ENCODE results near the gene TMC8.

Gene TMC8

DNA sequence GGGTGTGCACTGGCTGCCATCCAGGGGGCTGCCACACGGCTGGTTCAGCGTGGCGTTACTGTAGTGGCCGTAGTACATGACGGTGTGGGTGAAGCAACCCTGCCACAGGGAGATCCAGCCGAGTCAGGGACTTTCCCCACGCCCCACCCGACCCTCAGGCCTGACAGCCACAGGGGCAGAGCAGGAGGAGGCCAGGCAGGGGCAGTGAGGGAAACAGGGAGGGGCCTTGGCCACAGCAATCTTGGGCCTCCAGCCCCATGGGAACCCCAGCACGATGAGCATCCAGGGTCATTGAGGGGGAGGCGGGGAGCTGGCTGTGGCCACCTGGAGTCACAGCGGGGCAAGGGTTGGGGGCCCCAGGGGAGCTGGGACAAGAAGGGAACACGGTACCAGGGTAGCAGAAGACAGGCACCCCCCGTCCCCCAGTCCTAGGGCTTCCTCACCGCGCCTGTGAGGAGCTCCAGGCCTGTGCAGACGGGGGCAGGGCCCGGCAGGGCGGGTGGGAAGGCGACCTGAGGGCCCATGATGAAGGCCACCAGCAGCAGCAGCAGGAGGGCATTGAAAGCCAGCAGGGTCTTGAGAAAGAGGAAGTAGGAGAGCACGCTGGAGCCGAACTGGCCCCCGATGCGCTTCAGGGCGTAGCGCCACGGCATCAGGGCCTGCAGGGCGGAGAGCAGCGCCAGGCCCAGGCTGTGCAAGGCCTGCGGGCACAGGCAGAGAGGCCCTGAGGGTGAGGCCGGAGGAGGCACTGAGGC, 6.3 kb upstream of the TMC8 start:
- no peak for DNase-seq (ENCODE audit: low read depth)

DNA sequence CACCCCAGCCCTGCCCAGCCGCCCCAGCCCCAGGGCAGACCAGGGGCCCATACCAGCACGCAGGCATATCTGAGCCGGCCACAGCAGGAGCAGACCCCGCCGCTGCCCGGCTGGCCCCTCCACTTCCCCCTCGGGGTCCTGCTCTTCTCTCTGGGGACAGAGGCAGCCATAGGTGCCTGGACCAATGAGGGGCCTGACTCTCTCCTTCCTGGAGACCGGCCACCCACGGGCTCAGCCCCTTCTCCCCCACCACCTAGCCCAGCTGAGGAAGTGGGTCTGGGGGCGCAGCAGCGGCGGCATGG, 5.8 kb upstream of the TMC8 start:
- no peak for DNase-seq (ENCODE audit: low read depth)

DNA sequence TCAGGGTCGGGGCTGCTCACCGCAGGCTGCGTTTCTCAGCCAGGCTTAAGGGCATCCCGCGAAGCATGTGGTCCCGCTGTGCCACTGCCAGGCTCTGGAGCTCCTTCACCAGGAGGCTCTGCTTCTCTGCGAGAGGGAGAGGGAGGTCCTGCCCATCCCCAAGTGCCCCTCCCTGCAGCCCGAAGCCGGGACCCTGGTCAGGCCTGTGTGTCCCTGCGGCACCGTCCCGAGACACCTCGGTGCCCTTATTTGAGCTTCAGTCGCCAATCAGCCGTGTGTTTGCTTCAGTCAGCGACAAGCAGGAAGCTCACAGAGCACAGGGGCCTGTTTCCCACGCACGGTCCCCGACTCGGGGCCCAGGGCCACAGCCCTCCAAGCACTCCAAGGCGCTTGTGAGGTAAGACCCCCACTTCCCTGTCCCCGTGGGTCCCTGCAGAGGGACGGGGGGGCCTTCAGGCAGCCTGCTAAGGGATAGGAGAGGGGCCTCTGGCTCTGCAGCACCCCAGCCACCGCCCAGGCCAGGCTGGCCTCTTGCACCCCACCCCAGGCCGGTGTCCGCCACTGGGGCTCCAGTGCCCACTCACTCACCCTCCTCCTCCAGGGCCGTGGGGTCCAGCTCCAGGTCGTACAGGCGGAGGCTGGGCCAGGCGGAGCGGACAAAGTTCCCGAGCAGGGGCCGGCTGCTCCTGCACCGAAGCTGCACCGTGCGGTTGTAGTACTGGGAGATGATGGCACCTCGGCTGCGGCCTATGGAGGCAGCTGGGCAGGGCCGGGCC, 5.2 kb upstream of the TMC8 start:
- DNase-seq (ENCODE audit: low read depth) = no peak

DNA sequence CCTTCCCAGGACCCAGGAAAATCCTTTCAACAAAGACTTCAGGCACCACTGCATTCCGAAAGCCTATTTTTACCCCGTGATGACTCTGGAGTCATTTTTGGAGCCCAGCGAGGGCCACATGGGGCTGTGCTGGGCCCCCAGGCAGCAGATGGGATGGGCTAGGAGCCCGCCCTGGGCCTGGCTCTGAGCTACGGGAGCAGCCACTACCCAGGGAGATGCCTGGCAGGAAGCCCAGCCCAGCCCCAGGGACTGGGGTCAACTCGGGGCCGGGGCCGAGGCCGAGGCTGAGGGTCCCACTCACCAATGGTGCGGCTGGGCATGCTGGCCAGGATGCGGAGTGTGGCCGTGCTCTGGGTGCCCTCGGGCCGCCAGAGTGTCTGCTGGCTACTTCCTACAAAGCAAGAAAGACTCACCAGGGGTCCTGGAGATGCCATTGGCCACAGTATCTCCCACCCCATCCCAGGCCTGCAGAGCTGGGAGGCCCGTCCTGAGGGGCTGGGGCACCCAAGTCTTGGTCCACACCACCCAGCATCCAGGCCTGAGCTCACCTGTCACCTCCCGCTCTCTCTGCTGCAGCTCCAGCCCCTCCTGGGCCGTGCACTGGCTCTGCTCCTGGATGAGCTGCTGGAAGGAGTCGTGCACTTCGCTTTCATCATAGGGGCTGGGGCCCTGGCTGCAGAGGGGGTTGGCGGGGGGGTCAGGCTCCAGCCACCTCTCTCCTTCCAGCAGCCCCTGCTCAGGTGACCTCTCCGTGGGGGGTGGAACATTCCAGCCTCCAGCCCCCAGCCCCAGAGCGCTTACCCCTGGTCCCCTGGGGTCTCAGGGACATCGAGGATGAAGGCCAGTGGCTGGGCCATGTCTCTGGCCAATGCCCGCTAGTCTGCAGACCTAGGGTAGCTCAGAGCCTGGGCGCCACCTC, 4.3 kb upstream of the TMC8 start:
- DNase-seq (ENCODE audit: low read depth) = no peak

DNA sequence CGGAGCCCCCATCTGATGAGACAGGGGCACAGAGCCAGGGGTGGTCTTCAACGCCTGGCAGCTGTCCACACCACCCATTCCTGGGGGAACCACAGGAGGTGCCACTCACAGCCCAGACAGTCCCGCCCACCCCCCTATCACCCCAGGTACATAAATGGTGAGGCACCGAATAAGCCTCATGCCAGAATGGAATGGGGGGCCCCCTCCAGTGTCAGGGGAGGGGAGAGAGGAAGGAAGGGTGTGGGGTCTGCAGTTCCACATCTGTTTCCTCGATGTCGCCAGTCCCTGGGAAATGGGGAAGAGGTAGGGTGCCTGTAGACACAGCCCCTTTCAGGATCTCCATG, 3.7 kb upstream of the TMC8 start:
- no peak for DNase-seq (ENCODE audit: low read depth)

DNA sequence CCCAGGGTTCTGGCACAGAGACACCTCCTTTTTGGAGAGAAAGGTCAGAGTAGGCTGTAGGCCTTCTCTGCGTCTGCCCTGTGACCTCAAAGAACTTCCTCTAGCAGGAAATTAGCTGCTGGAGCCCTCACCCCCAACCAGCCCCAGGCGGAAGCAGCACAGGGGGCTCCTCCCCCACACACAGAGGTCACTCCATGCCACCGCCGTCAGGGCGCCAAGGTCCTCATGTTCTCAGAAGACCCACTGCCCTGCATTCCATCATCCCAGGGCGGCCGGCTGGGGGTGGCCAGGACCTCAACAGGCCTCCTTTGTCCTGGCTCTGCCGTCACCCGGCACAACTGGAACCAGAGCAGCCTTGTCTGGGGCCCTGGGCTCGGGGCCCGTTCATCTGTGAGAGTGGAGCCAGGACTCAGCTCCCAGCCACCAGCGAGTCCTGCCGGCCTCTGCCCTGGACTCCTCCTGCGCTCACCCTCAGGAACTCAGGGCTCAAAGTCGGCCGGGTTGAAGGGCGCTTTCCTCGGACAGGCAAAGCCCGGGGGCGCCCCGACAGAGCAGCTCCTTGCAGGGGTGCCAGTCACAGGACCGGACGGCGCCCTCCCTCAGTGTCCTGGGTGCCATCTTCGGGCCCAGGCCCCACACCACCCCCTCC, 3.2 kb upstream of the TMC8 start:
- no peak for DNase-seq (ENCODE audit: low read depth)

DNA sequence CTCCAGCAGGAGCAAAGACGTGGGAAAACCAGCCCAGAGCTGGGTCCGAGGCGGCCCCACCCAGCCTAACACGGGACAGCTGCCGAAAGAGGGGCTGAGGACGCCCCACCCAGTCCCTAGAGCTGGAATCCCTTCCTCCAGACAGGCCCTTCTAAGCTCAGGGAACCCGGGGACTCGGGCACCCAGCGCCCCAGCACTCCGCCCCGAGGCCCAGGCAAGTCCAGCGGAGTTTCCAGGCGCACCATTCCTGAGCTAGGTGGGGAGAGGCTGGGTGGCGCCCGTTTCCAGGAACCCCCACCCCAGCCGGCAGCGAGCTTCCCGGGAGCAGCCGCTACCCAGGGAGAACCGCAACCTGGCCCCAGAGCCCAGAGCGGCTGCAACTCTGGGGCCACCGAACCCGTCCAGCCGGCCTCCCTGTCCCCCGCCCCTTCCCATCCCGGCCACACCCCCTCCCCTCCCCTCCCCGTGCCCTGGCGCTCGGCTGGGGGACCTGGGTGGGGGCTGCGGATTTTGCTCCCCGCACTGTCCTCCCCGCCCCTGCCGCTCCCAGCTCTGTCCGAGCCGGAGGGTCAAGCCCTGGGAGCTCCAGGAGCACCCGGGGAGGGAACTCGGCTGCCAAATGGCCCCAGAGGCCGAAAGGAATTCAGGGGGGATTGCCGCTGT, 2.6 kb upstream of the TMC8 start:
- no peak for DNase-seq (ENCODE audit: low read depth)

DNA sequence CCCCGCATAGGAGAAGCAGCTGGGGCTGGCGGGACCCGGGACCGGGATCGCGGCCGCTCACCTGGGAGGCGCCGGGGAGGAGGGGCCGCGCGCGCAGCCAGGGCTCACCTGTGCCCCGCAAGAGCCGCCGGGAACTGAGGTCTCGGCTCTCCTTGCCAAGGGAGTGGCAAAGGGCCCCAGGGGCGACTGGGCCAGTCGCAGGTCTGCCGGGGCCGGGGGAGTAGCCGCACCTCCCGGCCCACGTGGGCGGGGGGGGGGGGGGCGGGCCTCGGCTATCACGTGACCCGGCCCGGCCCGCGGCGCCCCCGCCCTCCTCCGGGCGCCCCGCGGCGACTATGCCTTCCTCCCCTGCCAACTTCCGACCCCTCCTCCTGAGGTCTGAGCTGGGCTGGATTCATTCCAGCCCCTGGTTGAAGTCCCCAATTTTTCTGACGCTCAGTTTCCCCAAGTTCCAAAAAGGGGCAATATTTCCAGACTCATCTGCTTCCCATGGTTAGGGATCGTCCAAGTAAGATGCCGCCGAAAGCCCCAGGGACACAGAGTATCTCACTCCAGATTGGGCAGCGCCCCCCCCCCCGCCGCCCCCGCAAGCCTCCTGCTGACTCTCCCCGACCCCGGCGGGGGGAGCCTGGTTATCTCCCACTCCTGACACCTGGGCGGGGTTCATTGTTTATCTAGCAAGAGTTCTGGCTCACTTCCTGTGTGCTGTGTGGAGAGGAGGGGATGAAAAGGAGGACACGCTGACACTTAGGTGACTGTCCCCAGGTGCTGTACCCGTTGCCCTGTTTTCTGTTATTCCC, 1.8 kb upstream of the TMC8 start, which contains the start of gene TMC6:
Gene TMC6 (minus strand): TSS at position 205 of the 800 bp plus-strand sequence. CDS start 1,923 bp downstream, outside the sequence.
- DNase-seq (ENCODE audit: low read depth) = no peak

DNA sequence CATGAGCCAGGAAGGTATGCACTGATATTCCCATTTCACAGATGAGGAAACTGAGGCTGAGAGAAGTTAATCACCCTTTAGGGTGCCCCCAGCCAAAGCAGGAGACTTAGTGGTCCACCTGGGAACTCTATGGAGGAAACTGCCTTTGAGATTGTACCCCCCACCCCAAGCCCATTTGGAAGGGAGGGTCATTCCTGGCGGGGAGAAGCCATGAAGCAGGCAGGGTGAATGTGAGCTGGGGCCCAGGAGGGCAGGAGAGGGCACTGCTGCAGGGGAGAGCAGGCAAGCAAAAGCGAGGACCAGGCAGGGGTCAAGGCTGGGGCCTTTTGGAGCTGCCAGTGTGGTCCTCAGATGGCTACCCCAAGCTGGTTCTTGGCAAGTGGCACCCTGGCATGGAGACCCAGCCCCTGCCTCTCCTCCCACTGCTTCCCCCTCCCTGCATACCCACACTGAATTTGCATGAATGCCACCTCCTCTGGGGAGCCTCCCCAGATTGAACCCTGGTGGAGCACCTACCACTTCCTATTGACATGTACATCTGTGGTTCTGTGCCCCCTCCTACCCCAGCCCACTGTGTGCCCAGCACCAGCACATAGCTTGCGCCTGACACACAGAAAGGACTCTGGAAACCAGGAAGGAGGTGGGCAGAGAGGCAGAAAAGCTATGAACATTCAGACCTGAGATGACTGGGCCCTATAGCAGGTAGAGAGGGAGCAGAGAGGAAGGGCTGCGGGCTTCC, 1.1 kb upstream of the TMC8 start:
- DNase-seq (ENCODE audit: low read depth) = no peak

DNA sequence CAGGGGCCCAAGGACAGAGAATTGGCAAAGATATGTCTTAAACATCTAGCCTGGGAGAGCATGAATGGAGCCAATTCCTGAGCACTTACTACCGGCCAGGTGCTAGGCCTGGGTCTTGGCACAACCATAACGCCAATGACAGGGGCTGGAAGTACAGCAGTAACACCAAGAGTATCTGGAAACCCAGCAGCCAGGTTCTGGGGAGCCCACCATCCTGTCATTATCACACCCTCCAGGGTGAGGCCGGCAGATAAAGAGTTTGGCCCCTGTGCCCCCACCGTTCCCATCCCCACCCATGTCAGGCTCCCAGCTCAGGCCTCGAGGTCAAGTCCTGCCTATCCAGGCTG, 508 bp upstream of the TMC8 start:
- no peak for DNase-seq (ENCODE audit: low read depth)

DNA sequence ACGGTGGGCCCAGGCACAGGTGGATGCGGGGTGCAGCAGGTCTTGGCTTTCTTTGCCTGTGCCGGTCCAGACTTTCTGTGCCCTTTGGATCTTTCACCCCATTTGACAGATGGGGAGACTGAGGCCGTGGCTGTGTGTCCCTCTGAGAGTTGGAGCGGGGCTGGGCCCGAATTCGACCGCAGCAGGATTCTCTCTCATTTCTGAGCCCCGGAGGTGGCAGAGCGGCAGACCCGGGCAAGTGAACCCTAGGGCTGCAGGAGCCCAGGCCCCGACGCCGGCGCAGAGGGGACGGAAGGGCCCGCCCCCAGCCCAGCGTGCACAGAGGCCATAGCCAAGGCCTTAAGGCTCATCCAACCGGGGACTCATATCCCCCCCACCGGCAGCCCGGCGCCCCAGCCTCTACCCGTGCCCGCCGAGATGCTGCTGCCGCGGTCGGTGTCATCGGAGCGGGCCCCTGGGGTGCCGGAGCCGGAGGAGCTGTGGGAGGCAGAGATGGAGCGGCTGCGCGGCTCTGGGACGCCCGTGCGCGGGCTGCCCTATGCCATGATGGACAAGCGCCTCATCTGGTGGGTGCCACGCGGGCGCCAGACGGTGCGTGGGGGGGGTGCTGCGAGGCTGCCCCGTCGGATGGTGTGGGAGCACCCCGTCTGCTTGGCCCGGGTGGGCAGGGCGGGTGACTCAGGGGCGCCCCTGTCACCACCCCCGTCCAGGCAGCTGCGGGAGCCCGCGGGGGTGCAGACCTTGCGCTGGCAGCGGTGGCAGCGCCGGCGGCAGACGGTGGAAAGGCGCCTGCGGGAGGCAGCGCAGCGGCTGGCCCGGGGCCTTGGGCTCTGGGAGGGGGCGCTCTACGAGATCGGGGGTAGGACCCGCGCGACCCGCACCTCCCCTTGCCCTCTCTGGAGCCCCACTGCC, 857 bp downstream of the TMC8 start:
- DNase-seq (ENCODE audit: low read depth) = no peak

DNA sequence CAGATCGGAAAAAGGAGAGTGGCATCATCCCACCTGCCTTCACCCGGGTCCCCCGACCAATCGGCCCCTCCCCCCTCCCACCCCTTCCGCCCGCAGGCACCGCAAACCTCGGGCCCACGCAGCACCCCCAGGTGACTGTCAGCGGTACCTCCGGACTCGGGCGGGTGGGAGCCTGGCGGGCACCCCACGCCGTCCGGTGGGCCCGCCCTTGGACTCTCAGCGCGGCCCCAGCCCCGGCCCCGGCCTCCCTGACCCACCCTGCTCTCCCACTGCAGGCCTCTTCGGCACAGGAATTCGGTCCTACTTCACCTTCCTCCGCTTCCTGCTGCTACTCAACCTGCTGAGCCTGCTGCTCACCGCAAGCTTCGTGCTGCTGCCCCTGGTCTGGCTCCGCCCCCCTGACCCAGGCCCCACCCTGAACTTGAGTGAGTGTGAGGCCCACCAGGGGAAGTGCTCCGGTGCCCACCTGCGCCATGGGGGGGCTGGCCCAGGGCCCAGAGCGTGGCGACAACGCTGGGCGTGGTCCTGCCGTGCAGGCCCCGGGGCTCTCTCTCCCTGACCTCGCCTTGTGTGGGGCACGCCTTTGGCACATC, 1.6 kb downstream of the TMC8 start:
- DNase-seq (ENCODE audit: low read depth) = no peak

DNA sequence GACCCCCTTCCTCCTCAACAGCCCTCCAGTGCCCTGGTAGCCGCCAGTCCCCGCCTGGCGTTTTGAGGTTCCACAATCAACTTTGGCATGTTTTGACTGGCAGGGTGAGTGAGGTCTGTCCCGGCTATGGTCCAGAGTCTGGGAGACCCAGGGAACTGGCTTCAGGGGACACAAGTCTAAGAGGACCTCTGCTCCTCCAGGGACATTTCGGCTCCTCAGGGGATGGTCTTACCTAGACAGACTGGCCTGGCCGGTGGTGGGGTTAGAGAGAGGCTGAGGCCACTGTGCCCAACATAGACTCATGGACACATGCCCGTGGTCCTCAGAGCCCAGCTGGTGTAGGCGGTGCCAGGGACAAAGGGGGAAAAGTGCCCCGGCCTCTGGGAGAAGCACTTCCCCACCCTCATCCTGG, 2.2 kb downstream of the TMC8 start:
- no peak for DNase-seq (ENCODE audit: low read depth)

DNA sequence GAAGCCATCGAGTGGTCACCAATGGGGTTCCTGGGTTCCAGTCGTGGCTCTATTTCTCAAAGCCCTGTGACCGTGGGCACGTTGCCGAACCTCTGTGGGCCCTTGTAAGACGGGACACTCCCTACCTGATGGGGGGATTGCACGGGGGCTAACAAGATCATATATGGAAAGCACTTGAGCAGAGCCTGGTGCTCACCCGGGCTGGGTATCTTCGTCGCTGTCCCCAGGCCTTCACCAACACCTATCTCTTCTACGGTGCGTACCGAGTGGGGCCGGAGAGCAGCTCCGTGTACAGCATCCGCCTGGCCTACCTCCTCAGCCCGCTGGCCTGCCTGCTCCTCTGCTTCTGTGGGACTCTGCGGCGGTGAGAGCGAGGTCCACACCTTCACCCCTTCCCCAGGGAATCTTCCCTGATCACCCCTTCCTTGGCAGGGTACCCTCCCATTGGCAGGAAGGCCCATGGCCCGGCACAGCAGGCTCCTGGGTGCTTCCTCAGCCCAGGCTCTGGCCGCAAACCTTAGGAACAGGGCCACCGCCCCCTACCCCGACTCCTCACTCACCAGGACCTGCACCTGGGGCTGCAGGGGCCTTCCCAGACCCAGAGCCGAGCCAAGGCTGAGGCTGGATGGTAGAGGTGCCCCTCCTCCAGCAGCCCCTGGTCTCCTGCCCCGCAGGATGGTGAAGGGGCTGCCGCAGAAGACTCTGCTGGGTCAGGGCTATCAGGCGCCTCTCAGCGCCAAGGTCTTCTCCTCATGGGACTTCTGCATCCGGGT, 2.8 kb downstream of the TMC8 start:
- no peak for DNase-seq (ENCODE audit: low read depth)

DNA sequence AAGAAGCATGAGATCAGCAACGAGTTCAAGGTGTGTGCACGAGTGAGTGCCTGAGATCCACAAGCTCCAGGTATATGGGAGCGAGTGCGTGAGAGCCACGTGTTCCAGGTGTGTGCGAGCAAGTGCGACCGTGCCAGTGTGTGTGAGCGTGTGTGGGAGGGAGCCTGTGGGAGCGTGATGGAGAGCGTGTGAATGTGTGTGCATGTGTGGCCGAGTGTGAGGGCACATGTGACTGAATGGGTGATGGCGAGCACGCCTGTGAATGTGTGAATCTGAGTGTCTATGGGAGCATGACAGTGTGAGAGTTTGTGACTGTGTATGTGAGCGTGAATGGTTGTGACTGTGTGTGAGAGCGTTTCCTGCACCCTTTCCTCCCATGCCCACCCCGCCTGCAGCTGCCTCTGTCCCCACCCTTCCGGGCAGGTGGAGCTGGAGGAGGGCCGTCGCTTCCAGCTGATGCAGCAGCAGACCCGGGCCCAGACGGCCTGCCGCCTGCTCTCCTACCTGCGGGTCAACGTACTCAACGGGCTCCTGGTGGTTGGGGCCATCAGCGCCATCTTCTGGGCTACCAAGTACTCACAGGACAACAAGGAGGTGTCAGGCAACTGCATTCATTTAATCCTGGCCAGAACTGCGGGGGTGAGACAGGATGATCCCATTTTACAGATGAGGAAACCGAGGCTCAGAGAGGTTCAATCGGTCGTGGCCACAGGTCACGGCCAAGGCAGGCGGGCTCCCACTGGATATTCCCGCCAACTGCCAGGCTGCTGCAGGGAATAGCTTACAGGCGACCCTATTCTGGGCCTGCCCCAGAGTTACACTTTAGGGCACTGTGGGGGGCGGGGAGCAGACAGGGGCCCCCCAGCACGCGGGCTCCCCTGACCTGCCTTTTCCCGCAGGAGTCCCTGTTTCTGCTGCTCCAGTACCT, 3.7 kb downstream of the TMC8 start:
- no peak for DNase-seq (ENCODE audit: low read depth)

DNA sequence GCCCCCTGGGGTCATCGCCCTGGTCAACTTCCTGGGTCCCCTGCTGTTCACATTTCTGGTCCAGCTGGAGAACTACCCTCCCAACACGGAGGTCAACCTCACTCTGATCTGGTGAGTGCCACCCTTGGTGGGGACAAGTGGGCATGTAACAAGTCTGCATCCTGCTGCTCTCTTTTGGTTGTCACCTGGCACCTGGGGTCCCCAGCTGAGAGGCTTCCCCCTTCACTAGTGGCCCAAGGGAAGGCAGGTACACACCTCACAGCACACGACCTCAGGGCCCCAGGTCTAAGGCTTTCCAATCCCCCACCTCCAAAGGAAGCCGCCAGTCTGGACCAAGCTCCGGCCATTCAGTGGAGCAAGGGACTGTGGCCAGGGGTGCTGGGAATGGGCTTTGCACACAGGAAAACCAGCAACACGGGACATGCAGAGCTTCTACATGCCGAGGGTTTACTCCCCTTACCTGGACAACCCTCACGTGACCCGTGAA, 4.4 kb downstream of the TMC8 start:
- DNase-seq (ENCODE audit: low read depth) = no peak

Measured in fibroblast of the conjunctiva (primary cell).